HepG2 (cell line): ENCODE measurements around the gene SIN3A. TPM values are rescaled to one million over a fixed set of nuclear protein-coding genes. Genes with fewer than 3 reads are reported as not detected.

Experiments used
- HNRNPUL1 ChIP-seq: fragments of 200-400 bp; formaldehyde crosslinking; IDR thresholded peaks from 2 replicates; pipeline ENCODE4 v1.6.1; 2017; ENCODE audit warnings: low read depth, mild to moderate bottlenecking, low read length, moderate library complexity
- MLXIP ChIP-seq: sonication (generic); formaldehyde crosslinking; IDR thresholded peaks from 2 replicates; pipeline ENCODE4 v1.9.0; 2021; ENCODE audit warnings: missing genetic modification reagents, borderline replicate concordance
- NKX3-1 ChIP-seq: sonication (generic); formaldehyde crosslinking; IDR thresholded peaks from 2 replicates; pipeline ENCODE4 v1.5.0; 2020; ENCODE audit warnings: missing genetic modification reagents
- RXRA ChIP-seq: sonication (generic); formaldehyde crosslinking; IDR thresholded peaks from 2 replicates; pipeline ENCODE4 v1.5.1; 2020; ENCODE audit warnings: missing genetic modification reagents
- SNAPC4 ChIP-seq: sonication (generic); formaldehyde crosslinking; IDR thresholded peaks from 2 replicates; pipeline ENCODE4 v1.4.0; 2020; ENCODE audit warnings: mild to moderate bottlenecking, missing genetic modification reagents
- SRSF4 ChIP-seq: fragments of 200-400 bp; formaldehyde crosslinking; IDR thresholded peaks from one replicate; pipeline ENCODE4 v1.6.1; 2018; ENCODE audit warnings: mild to moderate bottlenecking, low read depth, low read length, moderate library complexity; ENCODE audit not compliant: poor library complexity, severe bottlenecking
- ZBTB3 ChIP-seq: sonication (generic); formaldehyde crosslinking; IDR thresholded peaks from 2 replicates; pipeline ENCODE4 v1.4.0; 2020; ENCODE audit warnings: low read depth, mild to moderate bottlenecking, moderate library complexity, missing genetic modification reagents, borderline replicate concordance
- ZBTB42 ChIP-seq: sonication (generic); formaldehyde crosslinking; IDR thresholded peaks from 2 replicates; pipeline ENCODE4 v1.5.0; 2020; ENCODE audit warnings: mild to moderate bottlenecking, missing genetic modification reagents
- ZFAT ChIP-seq: sonication (generic); formaldehyde crosslinking; conservative IDR thresholded peaks from 2 replicates; pipeline ENCODE4 v1.8.1; 2023; ENCODE audit warnings: missing genetic modification reagents, inconsistent platforms
- ZGPAT ChIP-seq: IDR thresholded peaks from 2 replicates; pipeline ENCODE4 v1.6.1; 2016; ENCODE audit warnings: mild to moderate bottlenecking
- ZNF770 ChIP-seq: sonication (generic); formaldehyde crosslinking; IDR thresholded peaks from 2 replicates; pipeline ENCODE4 v1.5.0; 2020; ENCODE audit warnings: mild to moderate bottlenecking, missing genetic modification reagents
- ZNF891 ChIP-seq: sonication (generic); formaldehyde crosslinking; IDR thresholded peaks from 2 replicates; pipeline ENCODE4 v1.5.0; 2020; ENCODE audit warnings: mild to moderate bottlenecking, missing genetic modification reagents
- ZSCAN9 ChIP-seq: IDR thresholded peaks from 2 replicates; pipeline ENCODE4 v1.6.1; 2016; ENCODE audit warnings: borderline replicate concordance
- polyA plus RNA-seq, 8 experiments: library from polyadenylated mRNA; depleted of rRNA in 3 of 8; stranded (reverse) in 7 of 8; unstranded in 1 of 8; fragments of >200 nt; fragmentation: Illumina TruSeq in 4 of 8; extraction: Trizol in 4 of 8; gene quantifications; 2 replicates each; pipeline versions ENCODE4 v1.2.1 to v1.2.3, GENCODE V29; 2011 to 2016; ENCODE audit warnings: low read depth in 4 of 8, missing spikeins in 1 of 8, mixed read lengths in 1 of 8; ENCODE audit not compliant: insufficient read depth in 1 of 8
- total RNA-seq, 5 experiments: library from RNA; depleted of rRNA; stranded (reverse); fragments of >200 nt; fragmentation: Illumina TruSeq; extraction: Trizol; gene quantifications; 2 replicates each; pipeline ENCODE4 v1.2.3, GENCODE V29; 2016; ENCODE audit warnings: low read depth in 1 of 5

Gene SIN3A
- total and polyA plus RNA-seq, 2 of the 13 experiments (the other 11 are each of a cell fraction or from before 2014, with no cell fraction given) = 16.1 to 28.1 TPM

GRCh38 chr15:75367913-75368688 lies 83.4 kb downstream of the SIN3A start, which contains the start of gene MAN2C1 (continued):
- TF ChIP-seq ZNF770 (CRISPR knock-in tag) = peak; percentile 64; the same call in 1 of the 2 replicates
- TF ChIP-seq ZBTB3 (CRISPR knock-in tag) = peak; percentile 65; the same call in 1 of the 2 replicates
- TF ChIP-seq HNRNPUL1 = peak; percentile 77; the same call in 1 of the 2 replicates
- peak; percentile 65 for TF ChIP-seq RXRA
- TF ChIP-seq MLXIP (CRISPR knock-in tag) = peak; percentile 18; the same call in 1 of the 2 replicates
- no peak for TF ChIP-seq ZFAT (CRISPR knock-in tag)
- peak; percentile 73; the same call in 1 of the 2 replicates for TF ChIP-seq ZSCAN9 (CRISPR knock-in tag)
- peak; percentile 69; the same call in 1 of the 2 replicates for TF ChIP-seq NKX3-1 (CRISPR knock-in tag)
- peak; percentile 36; the same call in 1 of the 2 replicates for TF ChIP-seq ZNF891
- no peak for TF ChIP-seq SRSF4
- peak; percentile 97 for TF ChIP-seq ZGPAT (CRISPR knock-in tag)
- no peak for TF ChIP-seq SNAPC4 (CRISPR knock-in tag)
- no peak for TF ChIP-seq ZBTB42
